ENCODE measurements around the gene CNN2.

The CNN2 gene

GRCh38 chr19:1027650-1028061 lies 1.2 kb downstream of the CNN2 start:
- DNase-seq = no peak

GRCh38 chr19:1028062-1028926 lies 1.9 kb downstream of the CNN2 start:
- peak; percentile 99 for DNase-seq

- no peak for DNase-seq
Measured at GRCh38 chr19:1032264-1032867, 6.0 kb downstream of the CNN2 start.

- DNase-seq = no peak
Measured at GRCh38 chr19:1035998-1036621, 9.7 kb downstream of the CNN2 start.

- no peak for DNase-seq
Measured at GRCh38 chr19:1037621-1038064, 11.2 kb downstream of the CNN2 start.

GRCh38 chr19:1038978-1039645 lies 12.7 kb downstream of the CNN2 start:
- no peak for DNase-seq

- peak; percentile 97 for DNase-seq
Measured at GRCh38 chr19:1039646-1040475, 13.5 kb downstream of the CNN2 start, which contains the start of gene ABCA7. ABCA7 (plus strand) TSS chr19:1040107; CDS start chr19:1041362, 1,255 bp downstream.

GRCh38 chr19:1040476-1041271 lies 14.3 kb downstream of the CNN2 start:
- peak; percentile 95 for DNase-seq

GRCh38 chr19:1041272-1041834 lies 14.9 kb downstream of the CNN2 start:
- DNase-seq = no peak

- no peak for DNase-seq
Measured at GRCh38 chr19:1041835-1042685, 15.7 kb downstream of the CNN2 start.

GRCh38 chr19:1042689-1043511 lies 16.5 kb downstream of the CNN2 start:
- DNase-seq = no peak

- DNase-seq = no peak
Measured at GRCh38 chr19:1045247-1045603, 18.8 kb downstream of the CNN2 start.

- DNase-seq = no peak
Measured at GRCh38 chr19:1046117-1046626, 19.8 kb downstream of the CNN2 start.

- no peak for DNase-seq
Measured at GRCh38 chr19:1046836-1047695, 20.7 kb downstream of the CNN2 start.

- no peak for DNase-seq
Measured at GRCh38 chr19:1047696-1048147, 21.3 kb downstream of the CNN2 start.

- no peak for DNase-seq
Measured at GRCh38 chr19:1049106-1049505, 22.7 kb downstream of the CNN2 start.

- no peak for DNase-seq
Measured at GRCh38 chr19:1049800-1050199, 23.4 kb downstream of the CNN2 start.
